ENCODE measurements around the gene CAPRIN1. TPM values are rescaled to one million over a fixed set of nuclear protein-coding genes. Genes with fewer than 3 reads are reported as not detected.

CAPRIN1 gene
- total and polyA plus RNA-seq, 8 donors, result 196 to 263 (median 250) TPM

DNA sequence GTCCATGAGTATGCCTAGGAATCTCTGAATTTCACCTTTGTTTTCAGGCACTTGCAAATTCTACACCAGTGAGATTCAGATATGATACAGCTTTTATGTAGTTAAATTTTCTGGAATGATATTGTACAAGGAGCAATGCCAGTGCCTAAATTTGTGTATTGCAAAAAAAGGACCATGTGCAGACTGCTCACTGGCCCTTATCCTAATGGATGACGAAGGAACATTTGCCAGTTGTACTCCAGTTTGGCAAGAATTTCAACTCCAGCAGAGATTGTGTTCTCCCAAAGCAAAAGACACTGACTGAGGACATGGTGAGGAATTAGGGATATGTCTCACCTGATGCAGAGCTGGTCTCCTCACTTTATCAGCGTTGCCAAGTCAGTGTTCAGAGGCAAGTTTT is 62.5 kb downstream of the CAPRIN1 start:
- Histone ChIP-seq H3K27me3 (no peaks in the 10 kb centered on the region), H3K4me3 (no peak overlapping the region), H3K27ac (no peak overlapping the region), H3K9me3 (no peaks in the 10 kb centered on the region), H3K36me3 (peaks cover 0 to 100% of the 10 kb centered on the region in 2 donors), H3K4me1 (no peaks in the 10 kb centered on the region)
- DNase-seq, result no peak
- TF ChIP-seq CTCF (IDR thresholded peaks at IDR 0.05), result no peak
- intact Hi-C loops (cut with DNase I), result no loop called here
- no peak for ATAC-seq

DNA sequence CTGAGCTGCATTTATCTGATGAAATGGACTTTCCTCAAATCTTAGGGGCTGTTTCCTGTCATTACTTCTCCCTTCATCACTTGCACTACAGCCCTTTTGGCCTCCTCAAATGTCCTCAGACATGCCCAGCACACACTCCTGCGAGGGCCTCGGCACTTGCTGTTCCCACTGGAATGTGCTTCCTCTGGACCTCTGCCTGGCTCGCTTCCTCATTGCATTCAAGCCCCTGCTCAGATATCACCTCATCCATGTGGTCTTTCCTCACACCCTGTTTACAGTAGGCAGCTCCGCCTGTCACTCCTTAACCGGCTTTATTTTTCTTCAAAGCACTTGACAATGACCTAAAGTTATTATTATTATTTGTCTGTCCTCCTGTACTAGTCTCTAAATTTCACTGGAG is 62.9 kb downstream of the CAPRIN1 start:
- Histone ChIP-seq H3K9me3 (no peaks in the 10 kb centered on the region), H3K27me3 (no peaks in the 10 kb centered on the region), H3K4me3 (no peak overlapping the region), H3K4me1 (no peaks in the 10 kb centered on the region), H3K36me3 (peaks cover 0 to 100% of the 10 kb centered on the region in 2 donors), H3K27ac (no peak overlapping the region)
- no peak for DNase-seq
- no peak for ATAC-seq
- intact Hi-C loops (cut with DNase I), result no loop called here
- no peak for TF ChIP-seq CTCF (IDR thresholded peaks at IDR 0.05)

DNA sequence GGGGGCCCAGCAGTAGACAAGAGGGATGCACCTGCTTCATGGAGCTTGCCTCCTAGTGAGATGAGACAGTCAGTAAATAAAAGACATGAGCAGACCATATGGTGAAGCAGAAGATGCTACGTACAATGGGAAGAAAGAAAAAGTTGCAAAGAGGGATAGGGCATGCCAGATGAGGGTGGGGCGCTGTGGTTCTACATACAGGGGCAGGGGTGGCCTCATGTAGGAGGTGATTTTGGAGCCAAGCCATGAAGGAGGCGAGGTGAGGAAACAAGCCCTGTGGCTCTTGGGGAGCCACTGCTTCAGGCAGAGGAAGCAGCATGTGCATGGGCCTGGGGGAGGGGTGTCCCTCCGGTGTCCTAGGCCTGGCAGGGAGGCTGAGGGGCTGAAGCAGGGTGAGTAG is 69.1 kb downstream of the CAPRIN1 start:
- H3K9me3 ChIP-seq, result no peaks in the 10 kb centered on the region
- intact Hi-C loops (cut with DNase I), result no loop called here
- no peak overlapping the region for H3K4me3 ChIP-seq
- DNase-seq, result no peak
- ATAC-seq, result no peak
- H3K36me3 ChIP-seq, result peaks cover 0 to 100% of the 10 kb centered on the region in 2 donors
- H3K4me1 ChIP-seq, result no peaks in the 10 kb centered on the region
- no peak overlapping the region for H3K27ac ChIP-seq
- H3K27me3 ChIP-seq, result no peaks in the 10 kb centered on the region
- TF ChIP-seq CTCF (IDR thresholded peaks at IDR 0.05), result no peak

GRCh38 chr11:34124885-34125668 is 73.5 kb downstream of the CAPRIN1 start:
- H3K4me1 ChIP-seq, result no peaks in the 10 kb centered on the region
- H3K36me3 ChIP-seq, result peaks cover 0 to 99% of the 10 kb centered on the region in 2 donors
- H3K27me3 ChIP-seq, result no peaks in the 10 kb centered on the region
- no peak for TF ChIP-seq CTCF (IDR thresholded peaks at IDR 0.05)
- intact Hi-C loops (cut with DNase I), result no loop called here
- no peaks in the 10 kb centered on the region for H3K9me3 ChIP-seq
- H3K4me3 ChIP-seq, result no peak overlapping the region
- no peak overlapping the region for H3K27ac ChIP-seq
- no peak for ATAC-seq
- no peak for DNase-seq

GRCh38 chr11:34126959-34127848 is 75.7 kb downstream of the CAPRIN1 start:
- H3K27ac ChIP-seq, result no peak overlapping the region
- H3K4me3 ChIP-seq, result no peak overlapping the region
- DNase-seq, result no peak
- H3K27me3 ChIP-seq, result no peaks in the 10 kb centered on the region
- no peak for ATAC-seq
- TF ChIP-seq CTCF (IDR thresholded peaks at IDR 0.05), result no peak
- intact Hi-C loops (cut with DNase I), result no loop called here
- peaks cover 0 to 98% of the 10 kb centered on the region in 2 donors for H3K36me3 ChIP-seq
- H3K4me1 ChIP-seq, result no peaks in the 10 kb centered on the region
- no peaks in the 10 kb centered on the region for H3K9me3 ChIP-seq

Measured in left lung (tissue), 10 donors.